ENCODE results near the gene FMNL2. TPM values are rescaled to one million over a fixed set of nuclear protein-coding genes. Genes with fewer than 3 reads are reported as not detected.

The FMNL2 gene
- total RNA-seq, 1 experiment from 2014 or later, result 33.6 TPM

DNA sequence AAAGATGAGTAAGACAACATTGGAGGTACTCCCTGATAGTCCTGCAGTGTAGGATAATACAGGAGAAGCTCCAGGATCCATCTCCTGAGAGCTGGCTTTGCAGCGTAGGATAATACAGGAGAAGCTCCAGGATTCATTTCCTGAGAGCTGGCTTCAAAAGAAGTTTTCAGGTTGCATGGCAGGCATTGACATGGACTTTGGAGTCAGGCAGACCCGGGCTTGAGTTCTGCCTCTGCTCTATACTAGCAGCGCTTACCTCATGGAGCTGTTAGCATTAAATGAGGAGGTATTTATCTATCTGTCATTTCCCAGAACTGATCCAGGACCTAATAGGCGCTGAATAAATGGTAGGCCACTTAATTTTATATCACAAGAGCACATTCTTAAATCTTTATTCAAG lies 97.8 kb downstream of the FMNL2 start:
- Histone ChIP-seq H3K9me3 (ENCODE audit: control insufficient read depth, insufficient read depth, low read depth, low read length) (no peaks in the 10 kb centered on the region), H3K27ac (ENCODE audit: low read length) (no peak overlapping the region), H3K4me3 (ENCODE audit: low read depth in 2 of 2, low read length in 2 of 2) (no peak overlapping the region), H3K27me3 (ENCODE audit: control insufficient read depth, insufficient read depth, low read length) (no peaks in the 10 kb centered on the region), H3K4me1 (ENCODE audit: control insufficient read depth, insufficient read depth, low read length) (peaks cover 7% of the 10 kb centered on the region), H3K36me3 (ENCODE audit: control insufficient read depth, insufficient read depth, low read length) (no peaks in the 10 kb centered on the region)
- ChIA-PET POLR2A (no interaction called here), CTCF (no interaction called here)
- no peak for DNase-seq (ENCODE audit: low read depth, low spot score)
- TF ChIP-seq SIN3A (IDR thresholded peaks at IDR 0.05; ENCODE audit: borderline replicate concordance, insufficient read depth, low read depth, low read length) (no peak), TCF7L2 (IDR thresholded peaks at IDR 0.05; ENCODE audit: low read depth, low read length) (no peak), POLR2AphosphoS5 (IDR thresholded peaks at IDR 0.05; ENCODE audit: low read depth, low read length) (no peak)
- TF ChIP-seq, protein P1, sequence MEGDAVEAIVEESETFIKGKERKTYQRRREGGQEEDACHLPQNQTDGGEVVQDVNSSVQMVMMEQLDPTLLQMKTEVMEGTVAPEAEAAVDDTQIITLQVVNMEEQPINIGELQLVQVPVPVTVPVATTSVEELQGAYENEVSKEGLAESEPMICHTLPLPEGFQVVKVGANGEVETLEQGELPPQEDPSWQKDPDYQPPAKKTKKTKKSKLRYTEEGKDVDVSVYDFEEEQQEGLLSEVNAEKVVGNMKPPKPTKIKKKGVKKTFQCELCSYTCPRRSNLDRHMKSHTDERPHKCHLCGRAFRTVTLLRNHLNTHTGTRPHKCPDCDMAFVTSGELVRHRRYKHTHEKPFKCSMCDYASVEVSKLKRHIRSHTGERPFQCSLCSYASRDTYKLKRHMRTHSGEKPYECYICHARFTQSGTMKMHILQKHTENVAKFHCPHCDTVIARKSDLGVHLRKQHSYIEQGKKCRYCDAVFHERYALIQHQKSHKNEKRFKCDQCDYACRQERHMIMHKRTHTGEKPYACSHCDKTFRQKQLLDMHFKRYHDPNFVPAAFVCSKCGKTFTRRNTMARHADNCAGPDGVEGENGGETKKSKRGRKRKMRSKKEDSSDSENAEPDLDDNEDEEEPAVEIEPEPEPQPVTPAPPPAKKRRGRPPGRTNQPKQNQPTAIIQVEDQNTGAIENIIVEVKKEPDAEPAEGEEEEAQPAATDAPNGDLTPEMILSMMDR (IDR thresholded peaks at IDR 0.05), result no peak
- TF ChIP-seq, protein P2, sequence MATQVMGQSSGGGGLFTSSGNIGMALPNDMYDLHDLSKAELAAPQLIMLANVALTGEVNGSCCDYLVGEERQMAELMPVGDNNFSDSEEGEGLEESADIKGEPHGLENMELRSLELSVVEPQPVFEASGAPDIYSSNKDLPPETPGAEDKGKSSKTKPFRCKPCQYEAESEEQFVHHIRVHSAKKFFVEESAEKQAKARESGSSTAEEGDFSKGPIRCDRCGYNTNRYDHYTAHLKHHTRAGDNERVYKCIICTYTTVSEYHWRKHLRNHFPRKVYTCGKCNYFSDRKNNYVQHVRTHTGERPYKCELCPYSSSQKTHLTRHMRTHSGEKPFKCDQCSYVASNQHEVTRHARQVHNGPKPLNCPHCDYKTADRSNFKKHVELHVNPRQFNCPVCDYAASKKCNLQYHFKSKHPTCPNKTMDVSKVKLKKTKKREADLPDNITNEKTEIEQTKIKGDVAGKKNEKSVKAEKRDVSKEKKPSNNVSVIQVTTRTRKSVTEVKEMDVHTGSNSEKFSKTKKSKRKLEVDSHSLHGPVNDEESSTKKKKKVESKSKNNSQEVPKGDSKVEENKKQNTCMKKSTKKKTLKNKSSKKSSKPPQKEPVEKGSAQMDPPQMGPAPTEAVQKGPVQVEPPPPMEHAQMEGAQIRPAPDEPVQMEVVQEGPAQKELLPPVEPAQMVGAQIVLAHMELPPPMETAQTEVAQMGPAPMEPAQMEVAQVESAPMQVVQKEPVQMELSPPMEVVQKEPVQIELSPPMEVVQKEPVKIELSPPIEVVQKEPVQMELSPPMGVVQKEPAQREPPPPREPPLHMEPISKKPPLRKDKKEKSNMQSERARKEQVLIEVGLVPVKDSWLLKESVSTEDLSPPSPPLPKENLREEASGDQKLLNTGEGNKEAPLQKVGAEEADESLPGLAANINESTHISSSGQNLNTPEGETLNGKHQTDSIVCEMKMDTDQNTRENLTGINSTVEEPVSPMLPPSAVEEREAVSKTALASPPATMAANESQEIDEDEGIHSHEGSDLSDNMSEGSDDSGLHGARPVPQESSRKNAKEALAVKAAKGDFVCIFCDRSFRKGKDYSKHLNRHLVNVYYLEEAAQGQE (IDR thresholded peaks at IDR 0.05; ENCODE audit: insufficient read depth in 1 of 2, low read depth in 2 of 2, low read length in 1 of 2), result no peak
- in situ Hi-C loops (cut with HindIII; ENCODE audit: low pct_unique_long_range_greater_than_20kb, low sequenced_read_pairs), result no loop called here
- ATAC-seq, result no peak
- BruUV-seq (replicated peaks), result no TSS peak
- intact Hi-C loops (cut with micrococcal nuclease; ENCODE audit: unreplicated experiment), result no loop called here

DNA sequence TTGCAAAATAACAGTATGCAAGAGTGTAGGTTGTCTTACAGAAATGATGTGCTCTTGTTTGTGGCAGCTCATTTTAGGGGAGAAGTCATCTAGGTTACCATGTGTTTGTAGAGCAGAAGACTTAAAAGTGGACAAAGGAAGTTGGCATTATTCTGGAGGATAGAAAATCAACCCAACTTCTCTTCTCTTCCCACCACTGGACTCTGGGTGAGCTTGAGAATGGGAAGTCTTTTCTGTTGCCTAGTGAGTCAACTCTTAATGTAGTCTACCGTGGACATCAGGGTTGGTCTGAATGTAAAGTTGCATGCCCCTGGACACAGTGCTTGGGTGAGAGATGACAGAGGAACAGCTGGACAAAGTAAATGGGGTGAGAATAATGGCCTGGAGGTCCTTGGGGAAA lies 98.3 kb downstream of the FMNL2 start:
- Histone ChIP-seq H3K36me3 (ENCODE audit: control insufficient read depth, insufficient read depth, low read length) (no peaks in the 10 kb centered on the region), H3K9me3 (ENCODE audit: control insufficient read depth, insufficient read depth, low read depth, low read length) (no peaks in the 10 kb centered on the region), H3K4me1 (ENCODE audit: control insufficient read depth, insufficient read depth, low read length) (peaks cover 3% of the 10 kb centered on the region; the same call in 1 of the 2 replicates), H3K27me3 (ENCODE audit: control insufficient read depth, insufficient read depth, low read length) (no peaks in the 10 kb centered on the region), H3K27ac (ENCODE audit: low read length) (no peak overlapping the region), H3K4me3 (ENCODE audit: low read depth in 2 of 2, low read length in 2 of 2) (no peak overlapping the region)
- no TSS peak for BruUV-seq (replicated peaks)
- intact Hi-C loops (cut with micrococcal nuclease; ENCODE audit: unreplicated experiment), result no loop called here
- POLR2A ChIA-PET, result no interaction called here
- DNase-seq (ENCODE audit: low read depth, low spot score) (no peak), ATAC-seq (no peak)
- in situ Hi-C loops (cut with HindIII; ENCODE audit: low pct_unique_long_range_greater_than_20kb, low sequenced_read_pairs), result no loop called here
- TF ChIP-seq TCF7L2 (IDR thresholded peaks at IDR 0.05; ENCODE audit: low read depth, low read length) (no peak), SIN3A (IDR thresholded peaks at IDR 0.05; ENCODE audit: borderline replicate concordance, insufficient read depth, low read depth, low read length) (no peak), POLR2AphosphoS5 (IDR thresholded peaks at IDR 0.05; ENCODE audit: low read depth, low read length) (no peak)
- TF ChIP-seq, protein P2 (IDR thresholded peaks at IDR 0.05; ENCODE audit: insufficient read depth in 1 of 2, low read depth in 2 of 2, low read length in 1 of 2), result no peak
- TF ChIP-seq, protein P1 (IDR thresholded peaks at IDR 0.05), result no peak
- CTCF ChIA-PET, result no interaction called here

Data from Panc1 (cell line).